K562 (cell line): ENCODE results near the gene PCDHGA5. TPM values are rescaled to one million over a fixed set of nuclear protein-coding genes. Genes with fewer than 3 reads are reported as not detected.

Experiments used
- ADNP ChIP-seq: fragments of 200-800 bp; sonication (Bioruptor generic); IDR thresholded peaks from 2 replicates; pipeline ENCODE4 v1.6.1; 2016; ENCODE audit warnings: missing genetic modification characterization, missing compliant biosample characterization
- C11orf30 ChIP-seq: fragments of 450-650 bp; IDR thresholded peaks from 2 replicates; pipeline ENCODE4 v1.6.1; 2016; ENCODE audit warnings: low read depth, mild to moderate bottlenecking
- CBX5 ChIP-seq: IDR thresholded peaks from 2 replicates; pipeline ENCODE4 v1.6.1; 2014; ENCODE audit warnings: low read depth, borderline replicate concordance
- CEBPG ChIP-seq, 3 experiments: fragments of 200-800 bp in 1 of 3; sonication (Bioruptor generic) in 1 of 3; sonication (generic) in 1 of 3; formaldehyde crosslinking in 1 of 3; IDR thresholded peaks in 2 of 3; conservative IDR thresholded peaks in 1 of 3; 2 replicates each; pipeline versions ENCODE4 v1.6.1 to v1.8.0; 2016 to 2022; ENCODE audit warnings: missing compliant biosample characterization in 2 of 3, missing genetic modification characterization in 2 of 3, mild to moderate bottlenecking in 1 of 3, missing genetic modification reagents in 1 of 3
- CREM ChIP-seq: IDR thresholded peaks from 2 replicates; pipeline ENCODE4 v1.6.1; 2014; ENCODE audit warnings: antibody characterized with exemption, low read depth
- EHMT2 ChIP-seq: fragments of 450-650 bp; IDR thresholded peaks from 2 replicates; pipeline ENCODE4 v1.6.1; 2018; ENCODE audit warnings: antibody characterized with exemption
- ETV5 ChIP-seq: sonication (generic); formaldehyde crosslinking; IDR thresholded peaks from 2 replicates; pipeline ENCODE4 v1.4.0; 2020; ENCODE audit warnings: low read depth, mild to moderate bottlenecking, missing genetic modification reagents
- ETV6 ChIP-seq, 3 experiments: fragments of 150-350 bp in 1 of 3; sonication (generic) in 1 of 3; formaldehyde crosslinking in 1 of 3; IDR thresholded peaks; 2 replicates each; pipeline versions ENCODE4 v1.6.1 to v1.8.0; 2014 to 2022; ENCODE audit warnings: borderline replicate concordance in 2 of 3, low read depth in 2 of 3, antibody characterized with exemption in 1 of 3, low read length in 1 of 3, mild to moderate bottlenecking in 1 of 3, missing genetic modification reagents in 1 of 3
- MAZ ChIP-seq, 2 experiments: fragments of 450-650 bp in 1 of 2; sonication (generic) in 1 of 2; formaldehyde crosslinking; IDR thresholded peaks in 1 of 2; conservative IDR thresholded peaks in 1 of 2; 2 replicates each; pipeline versions ENCODE4 v1.4.0 to v1.5.0; 2020; ENCODE audit warnings: mild to moderate bottlenecking in 1 of 2, missing genetic modification reagents in 1 of 2
- MEIS2 ChIP-seq: fragments of 450-650 bp; IDR thresholded peaks from 2 replicates; pipeline ENCODE4 v1.6.1; 2014; ENCODE audit warnings: mild to moderate bottlenecking; ENCODE audit not compliant: partially characterized antibody
- MTA3 ChIP-seq: fragments of 450-650 bp; formaldehyde crosslinking; IDR thresholded peaks from 2 replicates; pipeline ENCODE4 v1.6.1; 2017; ENCODE audit warnings: mild to moderate bottlenecking, borderline replicate concordance
- RUNX1 ChIP-seq: sonication (generic); IDR thresholded peaks from 2 replicates; pipeline ENCODE4 v1.6.1; 2016; ENCODE audit warnings: antibody characterized with exemption, low read depth
- SPI1 ChIP-seq: IDR thresholded peaks from 2 replicates; pipeline ENCODE4 v1.6.1; 2011; ENCODE audit warnings: low read depth, low read length, control low read depth, borderline replicate concordance
- SRSF9 ChIP-seq: fragments of 200-400 bp; formaldehyde crosslinking; IDR thresholded peaks from 2 replicates; pipeline ENCODE4 v1.6.1; 2017; ENCODE audit warnings: low read depth, low read length, borderline replicate concordance
- polyA plus RNA-seq, 8 experiments: library from polyadenylated mRNA; depleted of rRNA in 4 of 8; stranded (reverse) in 5 of 8; unstranded in 3 of 8; fragments of >200 nt; fragmentation: Nextera tagmentation in 2 of 8; fragmentation: Illumina TruSeq in 1 of 8; extraction: Ambion mirVana in 2 of 8; extraction: Trizol in 1 of 8; gene quantifications; 2 replicates each; pipeline versions ENCODE4 v1.2.1 to v1.2.3, GENCODE V29; 2011 to 2014; ENCODE audit warnings: inconsistent platforms in 1 of 8, missing spikeins in 1 of 8
- total RNA-seq, 7 experiments: library from RNA; depleted of rRNA in 6 of 7; stranded (reverse); fragments of >200 nt in 6 of 7; fragmentation: Illumina TruSeq in 2 of 7; extraction: Trizol in 2 of 7; gene quantifications; 2 replicates each; pipeline versions ENCODE4 v1.2.1 to v1.2.3, GENCODE V29; 2011 to 2021; ENCODE audit warnings: low replicate concordance in 1 of 7
- TF ChIP-seq, protein P1 (sequence below): fragments of 250-450 bp; sonication (Bioruptor Pico); IDR thresholded peaks from 2 replicates; pipeline ENCODE4 v1.8.0; 2022; ENCODE audit warnings: moderate library complexity, mild to moderate bottlenecking, inconsistent platforms
- TF ChIP-seq, protein P2 (sequence below): fragments of 250-450 bp; sonication (Bioruptor Pico); IDR thresholded peaks from 2 replicates; pipeline ENCODE4 v1.8.0; 2021; ENCODE audit warnings: moderate library complexity, mild to moderate bottlenecking, inconsistent platforms
- TF ChIP-seq, protein P3 (sequence below), 3 experiments: fragments of 200-800 bp in 1 of 3; fragments of 250-450 bp in 1 of 3; fragments of 450-650 bp in 1 of 3; sonication (Bioruptor Pico) in 1 of 3; sonication (Bioruptor generic) in 1 of 3; formaldehyde crosslinking in 1 of 3; IDR thresholded peaks; 2 replicates each; pipeline versions ENCODE4 v1.6.1 to v1.8.0; 2016 to 2022; ENCODE audit warnings: mild to moderate bottlenecking in 2 of 3, missing genetic modification characterization in 2 of 3, missing compliant biosample characterization in 1 of 3, moderate library complexity in 1 of 3
- TF ChIP-seq, protein P4 (sequence below): sonication (generic); formaldehyde crosslinking; IDR thresholded peaks from 2 replicates; pipeline ENCODE4 v1.9.0; 2022; ENCODE audit warnings: mild to moderate bottlenecking, missing genetic modification reagents

The PCDHGA5 gene
- total and polyA plus RNA-seq, 9 of the 15 experiments (the other 6 are each of a cell fraction or from before 2014, with no cell fraction given), result 0.01 to 0.18 (median 0.12) TPM; not detected in 1

DNA sequence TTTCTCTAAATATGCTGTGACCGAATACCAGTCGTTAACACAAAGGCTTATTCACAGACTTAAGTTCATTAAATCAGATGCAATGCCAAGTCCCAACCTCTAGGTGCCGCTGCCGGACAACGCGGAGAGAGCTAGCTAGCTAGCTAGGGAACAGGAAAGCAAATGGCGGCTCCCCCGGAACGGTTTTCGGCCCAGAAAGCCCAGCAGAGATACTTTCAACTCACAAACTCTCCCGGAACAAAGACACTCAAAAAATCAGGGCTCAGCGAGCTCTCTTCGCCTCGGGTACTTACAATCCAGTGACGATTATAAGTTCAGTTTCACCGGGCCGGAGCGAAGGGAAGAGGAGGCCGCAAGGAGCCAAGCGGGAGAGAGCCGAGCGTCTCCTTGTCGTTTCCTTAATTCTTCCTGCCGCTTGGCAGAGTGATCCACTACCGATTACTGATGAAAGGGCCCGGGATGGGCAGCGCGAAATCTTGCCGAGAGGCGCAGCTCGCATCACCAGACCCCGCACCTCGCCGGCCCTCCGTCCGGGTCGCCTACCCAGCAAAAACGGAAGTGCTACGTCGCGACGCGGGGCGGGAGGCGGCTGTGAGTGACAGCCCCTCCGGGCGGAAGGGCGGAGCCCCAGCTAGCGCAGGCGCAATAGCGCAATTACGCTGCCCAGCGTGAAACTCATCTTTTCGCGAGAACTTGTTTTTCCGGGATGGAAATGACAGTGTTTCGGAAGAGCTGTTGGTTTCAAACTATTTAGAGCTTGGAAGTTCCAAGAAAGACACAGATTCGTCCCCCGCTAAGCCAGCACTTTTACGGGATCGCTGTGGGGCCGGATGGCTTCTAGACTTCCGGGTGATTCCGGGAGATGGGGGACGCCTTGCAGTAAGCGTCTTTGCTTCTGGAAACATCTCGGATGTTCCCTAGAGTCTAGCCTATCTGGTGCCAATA, 43.5 kb upstream of the PCDHGA5 start, which contains the start of gene TAF7 (continued):
- peak; percentile 55 to 87; a peak in 2 of 4 replicates for TF ChIP-seq MAZ (CRISPR knock-in tag; conservative IDR thresholded peaks at IDR 0.05 in 1 of 2, IDR thresholded peaks at IDR 0.05 in 1 of 2)
- no peak for TF ChIP-seq ETV6 (IDR thresholded peaks at IDR 0.05; ENCODE audit: borderline replicate concordance in 1 of 2, low read depth in 2 of 2, low read length in 1 of 2)
- no peak for TF ChIP-seq ETV6 (CRISPR knock-in tag; IDR thresholded peaks at IDR 0.05; ENCODE audit: borderline replicate concordance)
- TF ChIP-seq, protein P1, sequence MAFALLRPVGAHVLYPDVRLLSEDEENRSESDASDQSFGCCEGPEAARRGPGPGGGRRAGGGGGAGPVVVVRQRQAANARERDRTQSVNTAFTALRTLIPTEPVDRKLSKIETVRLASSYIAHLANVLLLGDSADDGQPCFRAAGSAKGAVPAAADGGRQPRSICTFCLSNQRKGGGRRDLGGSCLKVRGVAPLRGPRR (CRISPR knock-in tag), result no peak
- peak; percentile 39 for TF ChIP-seq C11orf30
- TF ChIP-seq MEIS2, result peak; percentile 91
- peak; percentile 91 for TF ChIP-seq CREM
- TF ChIP-seq CBX5, result no peak; the same call in 1 of the 2 replicates
- TF ChIP-seq, protein P2, sequence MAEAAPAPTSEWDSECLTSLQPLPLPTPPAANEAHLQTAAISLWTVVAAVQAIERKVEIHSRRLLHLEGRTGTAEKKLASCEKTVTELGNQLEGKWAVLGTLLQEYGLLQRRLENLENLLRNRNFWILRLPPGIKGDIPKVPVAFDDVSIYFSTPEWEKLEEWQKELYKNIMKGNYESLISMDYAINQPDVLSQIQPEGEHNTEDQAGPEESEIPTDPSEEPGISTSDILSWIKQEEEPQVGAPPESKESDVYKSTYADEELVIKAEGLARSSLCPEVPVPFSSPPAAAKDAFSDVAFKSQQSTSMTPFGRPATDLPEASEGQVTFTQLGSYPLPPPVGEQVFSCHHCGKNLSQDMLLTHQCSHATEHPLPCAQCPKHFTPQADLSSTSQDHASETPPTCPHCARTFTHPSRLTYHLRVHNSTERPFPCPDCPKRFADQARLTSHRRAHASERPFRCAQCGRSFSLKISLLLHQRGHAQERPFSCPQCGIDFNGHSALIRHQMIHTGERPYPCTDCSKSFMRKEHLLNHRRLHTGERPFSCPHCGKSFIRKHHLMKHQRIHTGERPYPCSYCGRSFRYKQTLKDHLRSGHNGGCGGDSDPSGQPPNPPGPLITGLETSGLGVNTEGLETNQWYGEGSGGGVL (CRISPR knock-in tag), result no peak
- TF ChIP-seq SPI1, result peak; percentile 99
- no peak for TF ChIP-seq RUNX1
- TF ChIP-seq ETV5 (CRISPR knock-in tag), result peak; percentile 89
- TF ChIP-seq ADNP (tag), result no peak
- TF ChIP-seq, protein P3, sequence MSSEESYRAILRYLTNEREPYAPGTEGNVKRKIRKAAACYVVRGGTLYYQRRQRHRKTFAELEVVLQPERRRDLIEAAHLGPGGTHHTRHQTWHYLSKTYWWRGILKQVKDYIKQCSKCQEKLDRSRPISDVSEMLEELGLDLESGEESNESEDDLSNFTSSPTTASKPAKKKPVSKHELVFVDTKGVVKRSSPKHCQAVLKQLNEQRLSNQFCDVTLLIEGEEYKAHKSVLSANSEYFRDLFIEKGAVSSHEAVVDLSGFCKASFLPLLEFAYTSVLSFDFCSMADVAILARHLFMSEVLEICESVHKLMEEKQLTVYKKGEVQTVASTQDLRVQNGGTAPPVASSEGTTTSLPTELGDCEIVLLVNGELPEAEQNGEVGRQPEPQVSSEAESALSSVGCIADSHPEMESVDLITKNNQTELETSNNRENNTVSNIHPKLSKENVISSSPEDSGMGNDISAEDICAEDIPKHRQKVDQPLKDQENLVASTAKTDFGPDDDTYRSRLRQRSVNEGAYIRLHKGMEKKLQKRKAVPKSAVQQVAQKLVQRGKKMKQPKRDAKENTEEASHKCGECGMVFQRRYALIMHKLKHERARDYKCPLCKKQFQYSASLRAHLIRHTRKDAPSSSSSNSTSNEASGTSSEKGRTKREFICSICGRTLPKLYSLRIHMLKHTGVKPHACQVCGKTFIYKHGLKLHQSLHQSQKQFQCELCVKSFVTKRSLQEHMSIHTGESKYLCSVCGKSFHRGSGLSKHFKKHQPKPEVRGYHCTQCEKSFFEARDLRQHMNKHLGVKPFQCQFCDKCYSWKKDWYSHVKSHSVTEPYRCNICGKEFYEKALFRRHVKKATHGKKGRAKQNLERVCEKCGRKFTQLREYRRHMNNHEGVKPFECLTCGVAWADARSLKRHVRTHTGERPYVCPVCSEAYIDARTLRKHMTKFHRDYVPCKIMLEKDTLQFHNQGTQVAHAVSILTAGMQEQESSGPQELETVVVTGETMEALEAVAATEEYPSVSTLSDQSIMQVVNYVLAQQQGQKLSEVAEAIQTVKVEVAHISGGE (CRISPR knock-in tag; IDR thresholded peaks at IDR 0.05), result 0 out of 6 replicates have a peak, but pooled peaks of 1 of the 3 experiments have one; percentile 29
- 0 out of 2 replicates have a peak, but pooled peaks have one; percentile 58 for TF ChIP-seq EHMT2
- 0 out of 2 replicates have a peak, but pooled peaks have one; percentile 47 for TF ChIP-seq MTA3
- no peak for TF ChIP-seq CEBPG (CRISPR knock-in tag; IDR thresholded peaks at IDR 0.05)
- TF ChIP-seq CEBPG (tag; conservative IDR thresholded peaks at IDR 0.05 in 1 of 2, IDR thresholded peaks at IDR 0.05 in 1 of 2), result no peak
- TF ChIP-seq, protein P4, sequence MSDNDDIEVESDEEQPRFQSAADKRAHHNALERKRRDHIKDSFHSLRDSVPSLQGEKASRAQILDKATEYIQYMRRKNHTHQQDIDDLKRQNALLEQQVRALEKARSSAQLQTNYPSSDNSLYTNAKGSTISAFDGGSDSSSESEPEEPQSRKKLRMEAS (CRISPR knock-in tag), result peak; percentile 43; the same call in 1 of the 2 replicates
- no peak for TF ChIP-seq SRSF9
